NCI-H2171 (cell line): ENCODE measurements around the gene GNG4.
"Not testable (repeated sequence)": the region's sequence is repeated elsewhere in the genome, so short reads cannot be mapped to it uniquely, and the experiment has no call there.

ENCODE experiments used
- DNase-seq: peaks from one replicate; lab custom pipeline; 2025; lab: John Stamatoyannopoulos, UW

The GNG4 gene

DNA sequence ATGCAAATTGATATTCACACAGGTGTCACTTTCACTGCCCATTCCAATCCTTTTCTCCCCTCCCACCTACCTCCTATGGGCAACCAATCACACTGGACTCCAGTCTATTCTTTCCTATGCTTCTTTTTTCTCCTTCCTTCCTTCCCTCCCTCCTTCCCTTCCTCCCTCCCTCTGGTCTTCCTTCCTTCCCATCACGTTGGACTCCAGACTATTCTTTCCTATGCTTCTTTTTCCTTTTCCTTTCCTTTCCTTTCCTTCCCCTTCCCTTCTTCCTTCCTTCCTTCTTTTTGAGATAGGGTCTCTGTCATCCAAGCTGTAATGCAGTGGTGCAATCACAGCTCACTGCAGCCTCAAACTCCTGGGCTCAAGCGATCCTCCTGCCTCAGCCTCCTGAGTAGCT is 64.6 kb downstream of the GNG4 start:
- DNase-seq = no peak

DNA sequence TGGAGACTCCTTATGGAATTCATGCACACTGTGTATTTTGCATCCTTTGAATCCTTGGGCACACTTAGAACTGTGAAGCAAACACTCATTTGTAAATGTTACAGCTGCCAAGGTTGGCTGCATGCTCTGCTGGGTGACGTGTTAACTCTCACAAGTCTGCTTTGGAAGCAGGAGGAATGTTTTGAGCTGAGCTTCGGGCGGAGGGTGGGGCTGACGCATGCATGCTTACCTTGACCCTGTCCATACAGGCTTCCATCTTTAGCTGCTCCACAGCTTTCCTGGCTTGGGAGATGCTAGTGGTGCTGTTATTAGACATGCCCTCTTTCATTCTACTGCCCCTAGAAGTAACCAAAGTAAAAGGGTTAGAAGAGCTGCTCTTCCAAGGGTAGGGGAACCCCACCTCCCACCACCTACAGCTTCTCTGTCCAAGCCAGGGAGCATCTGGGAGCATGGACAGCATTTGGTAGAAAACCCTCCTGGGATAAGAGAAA is 66.0 kb downstream of the GNG4 start:
- DNase-seq = no peak

DNA sequence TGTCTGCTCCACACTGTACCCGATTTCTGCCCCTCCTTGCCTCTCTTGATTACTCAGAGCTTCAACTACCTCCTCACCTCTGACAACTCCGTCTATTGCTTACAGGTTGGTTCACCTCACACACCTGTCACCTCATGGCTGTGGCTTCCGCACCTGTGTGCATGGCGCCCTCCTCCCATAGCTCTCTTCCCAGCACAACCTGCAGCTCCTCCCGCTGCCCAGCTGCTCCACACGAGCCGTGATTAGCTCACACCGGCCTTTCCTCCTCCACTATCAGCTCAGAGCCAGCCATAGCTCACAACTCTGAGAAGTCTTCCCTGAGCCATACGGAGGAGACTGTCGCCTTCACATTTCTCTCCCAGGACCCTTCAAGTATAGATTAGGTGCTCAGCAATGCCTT is 67.5 kb downstream of the GNG4 start:
- no peak for DNase-seq

DNA sequence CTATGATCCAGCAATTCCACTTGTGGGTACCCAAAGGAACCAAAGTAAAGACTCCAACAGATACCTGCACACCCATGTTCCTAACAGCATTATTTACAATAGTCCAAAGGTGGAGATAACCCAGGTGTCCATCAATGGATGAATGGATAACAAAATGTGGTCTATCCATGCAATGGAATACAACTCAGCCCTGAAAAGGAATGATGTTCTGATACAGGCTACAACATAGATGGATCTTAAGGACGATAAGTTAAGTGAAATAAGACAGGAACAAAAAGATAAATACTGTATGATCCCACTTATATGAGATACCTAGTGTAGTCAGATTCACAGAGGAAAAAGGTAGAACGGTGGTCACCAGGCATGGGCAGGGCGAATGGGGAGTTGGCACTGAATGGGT is 69.7 kb downstream of the GNG4 start:
- DNase-seq = no peak

DNA sequence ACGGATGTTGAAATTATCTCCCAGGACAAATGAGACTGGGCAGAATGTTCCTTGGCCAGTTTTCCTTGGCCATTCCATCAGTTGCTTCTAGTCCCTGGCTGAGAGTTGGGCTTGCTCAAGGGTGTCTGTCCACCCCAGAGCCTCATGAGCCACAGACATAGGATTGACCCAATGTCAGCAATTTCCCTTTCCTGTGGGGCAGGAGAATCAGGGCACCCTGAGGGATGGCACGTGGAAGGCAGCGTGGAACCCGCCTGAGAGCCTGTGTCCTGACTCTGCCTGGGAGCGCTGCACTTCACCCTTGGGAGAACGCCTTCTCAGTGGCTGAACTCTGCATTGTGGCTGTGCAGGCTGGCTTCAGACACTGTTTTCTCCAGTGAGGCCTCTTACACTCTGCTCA is 74.0 kb downstream of the GNG4 start:
- no peak for DNase-seq

- no peak for DNase-seq
Measured at GRCh38 chr1:235573880-235574279, 75.7 kb downstream of the GNG4 start.

DNA sequence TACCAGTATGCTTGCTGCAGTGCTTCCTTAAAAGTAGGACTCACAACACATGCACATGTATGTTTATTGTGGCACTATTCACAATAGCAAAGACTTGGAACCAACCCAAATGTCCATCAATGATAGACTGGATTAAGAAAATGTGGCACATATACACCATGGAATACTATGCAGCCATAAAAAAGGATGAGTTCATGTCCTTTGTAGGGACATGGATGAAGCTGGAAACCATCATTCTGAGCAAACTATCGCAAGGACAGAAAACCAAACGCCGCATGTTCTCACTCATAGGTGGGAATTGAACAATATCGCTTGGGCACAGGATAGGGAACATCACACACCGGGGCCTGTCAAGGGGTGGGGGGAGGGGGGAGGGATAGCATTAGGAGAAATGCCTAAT is 76.6 kb downstream of the GNG4 start:
- not testable (repeated sequence) for DNase-seq

DNA sequence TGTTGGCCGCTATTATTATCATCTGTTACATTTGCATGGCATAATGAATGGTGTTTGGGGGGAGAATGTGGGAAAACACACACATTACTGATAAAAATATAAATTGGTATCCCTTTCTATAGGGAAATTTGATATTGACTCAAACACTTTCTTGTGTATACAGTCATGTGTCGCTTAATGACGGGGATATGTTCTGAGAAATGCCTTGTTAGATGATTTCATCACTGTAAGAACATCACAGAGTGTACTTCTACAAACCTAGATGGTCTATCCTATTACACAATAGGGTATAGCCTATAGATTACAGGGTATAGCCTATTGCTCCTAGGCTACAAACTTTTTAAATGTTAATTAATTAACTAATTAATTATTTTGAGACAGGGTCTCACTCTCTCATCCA is 78.1 kb downstream of the GNG4 start:
- DNase-seq = no peak

DNA sequence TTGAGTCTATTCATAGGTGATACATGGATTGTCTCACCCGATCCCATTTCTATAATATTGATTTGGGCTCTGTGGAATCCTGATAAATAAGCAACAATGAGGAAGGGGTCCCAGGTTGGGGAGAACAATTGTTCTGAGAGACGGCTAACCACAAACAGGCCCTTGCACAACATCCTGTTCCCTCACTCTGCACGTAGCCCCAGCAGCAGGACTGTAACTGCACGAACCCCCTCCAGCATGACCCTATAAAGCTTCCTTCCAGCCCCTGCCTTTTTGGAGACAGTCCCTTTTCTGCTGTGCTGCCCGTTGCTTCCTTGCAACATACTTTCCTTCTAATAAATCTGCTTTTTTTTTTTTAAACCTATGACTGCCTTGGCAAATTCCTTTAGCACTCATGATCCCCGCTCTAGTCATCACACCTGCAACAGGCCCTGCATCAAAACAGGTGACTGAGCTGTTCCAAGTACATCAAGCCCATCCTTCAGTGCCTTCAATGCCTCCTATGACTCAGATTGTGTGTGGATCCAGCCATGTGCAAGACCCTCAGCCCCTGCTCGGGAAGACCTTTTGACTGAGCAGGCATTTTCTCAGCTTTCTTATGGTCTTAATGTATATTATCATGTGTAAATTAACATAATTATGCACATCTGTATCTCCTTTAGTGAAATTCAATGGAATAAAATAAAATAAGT is 81.6 kb downstream of the GNG4 start:
- no peak for DNase-seq

- DNase-seq = no peak
Measured at GRCh38 chr1:235566084-235566483, 83.5 kb downstream of the GNG4 start.

DNA sequence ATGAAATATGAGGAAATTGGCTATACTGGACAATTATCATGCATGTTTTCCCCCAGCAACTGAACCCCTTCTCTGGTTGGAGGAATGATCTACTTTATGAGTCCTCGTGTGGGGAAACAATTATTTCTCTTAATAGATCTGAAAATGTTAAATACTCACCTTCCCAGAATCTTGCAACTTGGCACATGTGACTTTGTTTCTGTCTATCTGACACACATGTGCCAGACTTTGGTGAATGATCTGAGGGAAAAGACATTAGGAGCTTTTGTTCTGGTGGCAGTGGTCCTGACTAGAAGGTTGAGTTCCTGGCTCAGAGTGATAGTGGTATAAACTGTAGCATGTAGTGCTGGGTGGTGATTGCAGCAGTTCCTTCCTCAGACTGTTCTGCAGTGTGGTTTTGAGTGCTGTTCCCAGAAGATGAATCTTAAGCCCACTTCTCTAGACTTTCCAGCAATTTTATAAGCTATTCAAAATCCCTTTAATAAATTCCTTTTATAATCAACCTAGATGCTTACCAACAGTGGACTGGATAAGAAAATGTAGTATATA is 86.0 kb downstream of the GNG4 start:
- DNase-seq = no peak

DNA sequence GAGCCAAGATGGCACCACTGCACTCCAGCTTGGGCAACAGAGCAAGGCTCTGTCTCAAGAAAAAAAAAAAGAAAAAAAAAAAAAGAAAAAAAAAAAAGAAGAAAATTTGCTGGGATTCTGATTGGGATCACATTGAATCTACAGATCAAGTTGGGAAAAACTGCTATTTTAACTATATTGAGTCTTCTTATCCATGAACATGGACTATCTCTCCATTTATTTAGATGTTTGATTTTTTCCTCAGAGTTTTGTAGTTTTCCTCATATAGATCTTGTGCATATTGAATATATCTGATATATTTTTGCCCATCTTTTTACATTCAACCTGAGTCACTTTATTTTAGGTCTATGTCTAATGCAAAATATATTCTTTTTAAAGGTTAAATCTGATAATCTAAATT is 87.0 kb downstream of the GNG4 start:
- DNase-seq = no peak

DNA sequence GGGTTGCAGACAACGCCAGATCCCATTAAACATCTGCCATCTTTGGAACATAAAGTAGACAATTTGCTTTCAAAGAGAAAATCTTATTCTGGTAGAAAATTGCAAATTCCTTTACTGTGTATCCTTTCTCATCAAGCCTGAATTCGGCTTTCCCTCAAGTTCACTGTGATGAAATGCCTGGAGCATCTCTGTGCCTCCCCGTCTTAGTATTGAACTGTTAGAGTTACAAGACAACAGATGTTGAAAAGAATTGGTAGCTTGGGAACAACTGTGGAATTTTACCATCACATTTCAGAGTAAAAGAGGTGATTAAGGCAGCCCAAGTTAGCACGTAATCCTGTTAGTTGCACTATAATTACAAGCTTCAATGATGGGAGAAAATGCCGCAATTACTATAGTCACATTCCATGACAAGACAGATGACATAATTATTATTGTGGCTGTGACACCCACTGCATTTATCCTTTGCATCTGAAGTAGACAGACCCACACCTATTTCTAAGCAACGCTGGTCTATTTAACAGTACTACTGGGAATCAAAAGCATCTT is 90.9 kb downstream of the GNG4 start:
- DNase-seq = no peak

- no peak for DNase-seq
Measured at GRCh38 chr1:235557495-235557894, 92.1 kb downstream of the GNG4 start.

GRCh38 chr1:235556807-235557206 is 92.8 kb downstream of the GNG4 start:
- DNase-seq = no peak

GRCh38 chr1:235553112-235553551 is 96.5 kb downstream of the GNG4 start:
- DNase-seq = no peak

DNA sequence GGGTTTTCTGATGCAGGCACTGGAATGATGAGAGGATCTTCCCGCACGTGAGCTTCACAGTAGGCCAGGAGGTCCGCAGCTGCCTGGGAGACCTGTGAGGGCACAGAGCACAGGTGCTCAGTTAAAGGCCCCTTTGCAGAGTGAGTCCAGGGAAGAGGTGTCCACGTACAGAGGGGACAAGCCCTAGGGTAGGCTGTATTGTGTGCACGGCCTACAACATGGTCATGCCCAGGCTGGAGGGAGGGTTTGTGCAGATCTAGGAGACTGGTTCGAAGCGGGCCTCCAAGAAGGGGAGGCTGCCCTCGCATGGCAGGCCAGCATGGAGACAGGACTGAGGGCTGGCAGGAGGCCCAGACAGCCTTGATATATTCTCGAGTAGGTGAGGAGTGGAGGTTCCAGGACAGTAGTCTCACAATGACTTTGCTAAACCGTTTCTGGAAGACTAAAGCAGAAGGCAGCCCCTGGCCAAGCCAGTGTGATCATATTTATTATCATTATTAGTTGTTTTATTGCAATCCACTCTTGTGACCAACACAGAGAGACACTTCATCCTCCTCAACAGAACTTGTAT is 97.4 kb downstream of the GNG4 start:
- DNase-seq = no peak

DNA sequence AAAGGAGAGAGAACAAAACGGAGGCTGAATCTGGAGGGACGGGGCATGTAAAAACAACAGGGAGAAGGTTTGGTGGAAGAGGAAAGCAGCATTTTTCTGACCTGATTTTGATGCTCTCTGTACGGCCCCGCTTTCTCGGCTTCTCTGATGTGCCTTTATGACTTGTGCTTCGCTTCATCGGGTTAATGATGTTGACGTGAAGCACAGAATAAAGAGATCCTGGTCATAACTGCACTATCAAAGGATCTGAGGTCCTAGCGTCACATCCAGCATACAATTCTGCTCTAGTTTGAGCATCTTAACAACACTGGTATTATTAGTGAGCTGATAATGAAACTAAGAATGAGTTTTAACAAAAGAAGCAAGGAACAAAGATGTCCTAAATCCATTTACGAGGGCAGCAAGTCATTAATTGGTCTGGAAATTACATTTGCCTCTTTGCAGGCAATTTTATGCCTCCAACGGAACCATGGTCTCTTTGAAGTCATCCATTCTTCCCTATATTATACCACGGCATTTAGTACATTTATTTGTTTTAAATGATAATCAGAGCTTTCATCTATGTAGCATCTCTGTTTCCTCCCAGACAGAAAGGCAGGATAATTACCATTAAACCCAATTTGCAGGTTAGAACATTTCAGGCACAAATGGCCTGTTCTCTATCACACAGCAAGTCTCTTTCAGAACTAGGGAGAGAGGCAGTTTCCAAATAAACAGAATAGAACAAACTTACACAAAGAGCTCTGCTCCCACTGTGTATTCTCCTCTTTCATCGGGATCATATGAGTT is 100.0 kb downstream of the GNG4 start:
- no peak for DNase-seq

GRCh38 chr1:235546369-235547155 is 103.0 kb downstream of the GNG4 start:
- not testable (repeated sequence) for DNase-seq

DNA sequence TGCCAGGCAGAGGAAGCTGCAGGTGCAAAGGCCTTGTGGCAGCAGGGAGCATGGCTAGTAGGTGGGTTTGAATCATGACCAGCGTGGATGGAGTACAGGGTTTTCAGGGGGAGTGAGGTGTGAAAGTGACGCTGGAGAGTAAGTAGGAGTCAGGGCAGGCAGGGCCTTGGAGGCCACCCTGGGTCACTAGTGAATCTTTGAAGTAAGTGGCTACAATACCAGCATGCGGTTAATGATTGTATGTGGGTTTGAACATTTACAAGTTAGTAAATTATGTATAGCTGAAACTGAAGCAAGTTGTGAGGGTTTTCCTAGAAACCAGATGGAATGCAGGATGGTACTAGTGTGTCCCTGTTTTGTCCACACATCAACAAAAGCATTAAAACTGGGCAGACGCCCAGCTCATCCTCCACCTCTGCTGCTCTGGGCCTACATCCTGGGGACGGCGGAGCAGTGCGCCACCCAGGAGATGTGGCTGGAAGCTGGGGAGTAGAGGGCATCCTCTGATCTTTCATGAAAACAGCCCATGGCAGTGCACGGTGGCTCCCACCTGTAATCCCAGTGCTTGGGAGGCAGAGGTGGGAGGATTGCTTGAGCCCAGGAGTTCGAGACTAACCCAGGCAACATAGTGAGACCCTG is 104.2 kb downstream of the GNG4 start:
- no peak for DNase-seq

GRCh38 chr1:235542845-235543244 is 106.7 kb downstream of the GNG4 start:
- not testable (repeated sequence) for DNase-seq
